ENCODE results near the gene TTLL3. TPM values are rescaled to one million over a fixed set of nuclear protein-coding genes. Genes with fewer than 3 reads are reported as not detected.
"Not testable (repeated sequence)": the region's sequence is repeated elsewhere in the genome, so short reads cannot be mapped to it uniquely, and the experiment has no call there.

The TTLL3 gene
- polyA plus RNA-seq, 1 donor, result 97.4 TPM

DNA sequence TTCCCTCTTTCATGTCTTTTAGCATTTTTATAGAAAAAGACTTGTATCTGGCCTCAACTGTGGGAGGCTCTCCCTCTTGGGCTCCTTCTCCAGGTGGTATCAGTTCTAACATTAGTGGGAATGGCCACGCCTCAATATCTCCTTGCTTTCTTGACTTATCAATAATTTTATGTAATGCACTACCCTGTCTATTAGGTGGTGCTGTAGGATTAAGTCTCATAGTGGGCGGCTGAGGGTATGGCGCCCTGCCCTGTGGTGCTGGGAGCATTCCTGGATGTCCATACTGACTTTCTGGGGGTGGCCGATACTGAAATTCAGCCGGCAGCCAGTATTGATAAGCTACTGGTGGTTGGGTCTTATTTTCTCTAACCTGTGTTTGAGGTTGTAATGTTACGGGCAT, 42.5 kb downstream of the TTLL3 start:
- H3K27me3 ChIP-seq (ENCODE audit: control insufficient read depth, insufficient read depth, low read length), result no peaks in the 10 kb centered on the region
- no peaks in the 10 kb centered on the region for H3K9me3 ChIP-seq (ENCODE audit: control insufficient read depth, low read depth, low read length)
- DNase-seq, result no peak
- no peak overlapping the region for H3K27ac ChIP-seq (ENCODE audit: low read length)
- no peaks in the 10 kb centered on the region for H3K36me3 ChIP-seq (ENCODE audit: control insufficient read depth, insufficient read depth, low read length)
- no peaks in the 10 kb centered on the region for H3K4me1 ChIP-seq (ENCODE audit: control insufficient read depth, insufficient read depth, low read length)
- 100% methylated on average over 1 of the region's 6 CpGs for WGBS (ENCODE audit: insufficient coverage, low lambda C conversion rate)
- H3K4me3 ChIP-seq (ENCODE audit: low read length), result no peak overlapping the region

DNA sequence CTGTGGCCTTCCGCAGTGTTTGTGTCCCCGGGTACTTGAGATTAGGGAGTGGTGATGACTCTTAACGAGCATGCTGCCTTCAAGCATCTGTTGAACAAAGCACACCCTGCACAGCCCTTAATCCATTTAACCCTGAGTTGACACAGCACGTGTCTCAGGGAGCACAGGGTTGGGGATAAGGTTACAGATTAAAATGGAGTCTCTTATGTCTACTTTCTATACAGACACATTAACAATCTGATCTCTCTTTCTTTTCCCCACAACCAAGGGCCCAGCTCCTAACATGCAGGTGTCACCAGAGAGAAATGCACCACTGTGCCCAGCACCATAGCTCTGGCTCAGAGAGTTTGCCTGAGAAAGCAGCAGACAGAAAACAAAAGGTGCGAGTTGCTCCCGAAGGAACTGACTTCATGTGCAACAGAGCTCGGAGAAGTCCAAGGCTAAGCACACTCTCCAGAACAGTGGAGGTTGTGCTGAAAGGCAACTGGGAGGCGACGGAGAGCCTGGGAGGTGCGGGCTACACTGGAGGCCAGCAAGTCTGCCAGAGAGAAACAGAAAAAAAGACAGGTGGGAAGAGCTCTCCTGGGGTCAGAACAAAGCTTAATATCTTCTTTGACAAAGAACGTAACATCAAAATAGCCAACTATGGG, 44.4 kb downstream of the TTLL3 start:
- not testable (repeated sequence) for H3K27me3 ChIP-seq (ENCODE audit: control insufficient read depth, insufficient read depth, low read length); H3K4me1 ChIP-seq (ENCODE audit: control insufficient read depth, insufficient read depth, low read length); H3K4me3 ChIP-seq (ENCODE audit: low read length); H3K27ac ChIP-seq (ENCODE audit: low read length); H3K36me3 ChIP-seq (ENCODE audit: control insufficient read depth, insufficient read depth, low read length); H3K9me3 ChIP-seq (ENCODE audit: control insufficient read depth, low read depth, low read length); DNase-seq
- 93% methylated on average over 3 of the region's 11 CpGs for WGBS (ENCODE audit: insufficient coverage, low lambda C conversion rate)

DNA sequence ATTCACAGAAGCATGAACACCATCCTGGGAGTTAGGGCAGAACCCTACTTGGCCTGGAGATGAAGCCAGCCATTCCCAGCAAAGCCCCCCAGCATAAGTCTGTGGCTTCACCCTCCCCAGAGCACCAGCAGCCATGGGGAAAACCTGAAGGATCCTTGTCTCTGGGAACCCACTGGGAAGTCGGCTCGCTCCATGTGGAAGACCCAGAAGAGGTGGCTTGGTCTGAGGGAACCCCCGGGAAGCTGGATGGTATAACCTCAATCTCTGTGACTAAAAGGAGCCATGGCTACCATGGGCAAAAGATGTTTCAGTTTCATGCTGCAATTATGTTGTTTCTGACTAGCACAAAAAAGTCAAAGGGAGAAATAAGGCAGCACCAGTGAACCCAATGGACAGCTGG, 45.5 kb downstream of the TTLL3 start:
- WGBS (ENCODE audit: insufficient coverage, low lambda C conversion rate), result no CpG with 5 or more reads among the region's 3 CpGs
- H3K4me3 ChIP-seq (ENCODE audit: low read length), result no peak overlapping the region
- no peak for DNase-seq

DNA sequence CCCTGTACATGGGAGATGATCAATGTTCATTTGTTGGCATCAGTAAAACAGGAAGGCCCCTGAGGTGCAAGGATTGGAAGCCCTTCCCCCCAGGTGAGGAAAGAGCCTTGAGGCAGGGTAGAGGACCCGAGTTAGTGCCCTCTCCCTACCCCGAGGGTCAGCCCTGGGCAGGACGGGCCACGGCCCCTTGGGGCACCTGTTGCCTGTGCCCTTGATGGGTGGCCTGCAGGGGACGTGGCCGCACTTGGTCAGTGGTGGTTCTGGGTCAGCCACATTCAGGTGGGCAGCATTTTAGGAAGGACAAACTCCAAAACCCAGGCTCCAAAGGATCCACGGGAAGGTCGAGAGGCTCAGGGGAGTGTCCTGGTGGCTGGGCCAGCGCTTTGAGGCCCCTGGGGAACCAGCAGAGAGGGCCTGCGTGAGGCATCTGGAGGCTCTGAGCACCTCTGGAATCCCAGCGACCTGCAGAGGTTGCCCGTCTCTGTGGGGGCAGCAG, 49.5 kb downstream of the TTLL3 start:
- Histone ChIP-seq H3K9me3 (ENCODE audit: control insufficient read depth, low read depth, low read length) (no peaks in the 10 kb centered on the region), H3K4me1 (ENCODE audit: control insufficient read depth, insufficient read depth, low read length) (peaks cover 17% of the 10 kb centered on the region), H3K27ac (ENCODE audit: low read length) (no peak overlapping the region), H3K4me3 (ENCODE audit: low read length) (no peak overlapping the region), H3K27me3 (ENCODE audit: control insufficient read depth, insufficient read depth, low read length) (no peaks in the 10 kb centered on the region), H3K36me3 (ENCODE audit: control insufficient read depth, insufficient read depth, low read length) (no peaks in the 10 kb centered on the region)
- no CpG with 5 or more reads among the region's 12 CpGs for WGBS (ENCODE audit: insufficient coverage, low lambda C conversion rate)
- no peak for DNase-seq

More for the DNA sequence above, 45.5 kb downstream of the TTLL3 start:
- H3K27ac ChIP-seq (ENCODE audit: low read length), result no peak overlapping the region
- H3K4me1 ChIP-seq (ENCODE audit: control insufficient read depth, insufficient read depth, low read length), result no peaks in the 10 kb centered on the region
- H3K36me3 ChIP-seq (ENCODE audit: control insufficient read depth, insufficient read depth, low read length), result no peaks in the 10 kb centered on the region
- H3K9me3 ChIP-seq (ENCODE audit: control insufficient read depth, low read depth, low read length), result no peaks in the 10 kb centered on the region
- no peaks in the 10 kb centered on the region for H3K27me3 ChIP-seq (ENCODE audit: control insufficient read depth, insufficient read depth, low read length)

DNA sequence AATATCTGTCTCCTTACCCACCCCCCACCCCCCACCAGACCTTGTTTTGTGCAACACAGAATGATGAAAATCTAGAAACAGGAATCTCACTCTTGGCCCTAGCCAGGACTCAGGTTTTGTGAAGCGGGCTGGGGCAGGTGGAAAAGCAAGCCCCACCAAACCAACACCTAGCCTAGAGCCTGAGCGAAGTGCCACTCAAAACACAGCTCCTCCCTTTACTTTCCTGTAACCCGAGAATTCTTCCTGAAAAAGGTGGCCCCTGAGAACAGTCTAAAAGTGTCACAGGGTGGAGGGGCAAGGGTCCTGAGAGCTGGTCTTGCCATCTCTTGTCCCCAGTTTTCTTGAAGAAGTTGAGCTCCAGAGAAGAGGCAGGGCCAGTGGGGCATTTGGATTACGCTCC, 51.1 kb downstream of the TTLL3 start:
- DNase-seq, result no peak
- peaks cover 17% of the 10 kb centered on the region for H3K4me1 ChIP-seq (ENCODE audit: control insufficient read depth, insufficient read depth, low read length)
- H3K9me3 ChIP-seq (ENCODE audit: control insufficient read depth, low read depth, low read length), result no peaks in the 10 kb centered on the region
- no CpG with 5 or more reads among the region's 4 CpGs for WGBS (ENCODE audit: insufficient coverage, low lambda C conversion rate)
- no peak overlapping the region for H3K27ac ChIP-seq (ENCODE audit: low read length)
- no peaks in the 10 kb centered on the region for H3K27me3 ChIP-seq (ENCODE audit: control insufficient read depth, insufficient read depth, low read length)
- no peaks in the 10 kb centered on the region for H3K36me3 ChIP-seq (ENCODE audit: control insufficient read depth, insufficient read depth, low read length)
- no peak overlapping the region for H3K4me3 ChIP-seq (ENCODE audit: low read length)

DNA sequence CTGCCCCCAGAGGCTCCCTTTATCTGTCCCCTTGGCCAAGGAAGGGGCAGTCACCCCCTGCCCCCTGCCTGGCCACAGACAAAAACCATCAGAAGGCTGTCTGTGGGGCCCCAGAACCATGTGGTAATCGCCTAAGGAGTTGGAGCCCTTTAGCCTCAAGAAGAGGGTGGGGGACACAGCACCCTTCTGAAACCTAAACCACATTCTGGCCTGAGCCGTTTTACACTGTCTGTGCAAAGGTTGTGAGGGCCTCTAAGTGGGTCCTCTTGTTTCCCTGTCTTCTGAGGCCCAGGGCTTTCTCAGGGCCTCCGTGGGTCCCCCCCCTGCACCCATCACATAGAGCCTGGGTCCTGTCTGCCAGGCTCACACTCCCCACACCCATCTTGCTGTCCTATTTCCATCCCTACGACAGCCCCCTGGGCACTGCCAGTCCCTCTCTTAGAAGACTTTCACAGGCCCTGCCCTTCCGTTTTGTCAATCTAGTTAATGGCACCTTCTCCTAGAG, 51.6 kb downstream of the TTLL3 start:
- H3K27ac ChIP-seq (ENCODE audit: low read length), result no peak overlapping the region
- WGBS (ENCODE audit: insufficient coverage, low lambda C conversion rate), result no CpG with 5 or more reads among the region's 5 CpGs
- no peak for DNase-seq
- no peaks in the 10 kb centered on the region for H3K36me3 ChIP-seq (ENCODE audit: control insufficient read depth, insufficient read depth, low read length)
- no peaks in the 10 kb centered on the region for H3K27me3 ChIP-seq (ENCODE audit: control insufficient read depth, insufficient read depth, low read length)
- no peak overlapping the region for H3K4me3 ChIP-seq (ENCODE audit: low read length)
- no peaks in the 10 kb centered on the region for H3K9me3 ChIP-seq (ENCODE audit: control insufficient read depth, low read depth, low read length)
- H3K4me1 ChIP-seq (ENCODE audit: control insufficient read depth, insufficient read depth, low read length), result peaks cover 17% of the 10 kb centered on the region

DNA sequence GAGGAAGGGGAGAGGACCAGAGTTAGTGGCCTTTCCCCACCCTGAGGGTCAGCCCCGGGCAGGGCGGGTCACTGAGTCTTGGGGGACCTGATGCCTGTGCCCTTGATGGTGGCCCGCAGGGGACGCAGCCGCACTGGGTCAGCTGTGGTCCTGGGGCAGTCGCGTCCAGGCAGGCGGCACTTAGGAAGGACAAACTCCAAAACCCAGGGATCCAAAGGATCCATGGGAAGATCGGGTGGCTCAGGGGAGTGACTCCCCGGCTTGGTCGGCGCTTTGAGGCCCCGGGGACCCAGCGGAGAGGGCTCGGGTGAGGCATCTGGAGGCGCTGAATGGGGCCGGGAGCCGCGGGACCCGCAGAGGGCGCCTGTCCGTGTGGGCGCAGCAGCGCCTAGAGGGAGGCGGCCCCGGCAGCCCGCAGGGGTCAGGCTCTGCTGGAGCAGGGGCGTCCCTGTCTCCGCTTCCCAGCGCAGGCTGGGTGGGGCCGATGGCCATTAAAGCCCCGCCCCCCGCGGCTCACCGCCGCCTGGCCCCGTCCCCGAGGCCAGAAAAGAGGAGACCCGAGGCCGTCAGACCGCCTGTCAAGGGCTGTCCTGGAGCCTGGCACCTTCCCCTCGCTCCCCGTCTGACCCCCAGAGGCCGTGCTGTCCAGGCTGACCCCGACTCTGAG, 52.5 kb downstream of the TTLL3 start:
- Histone ChIP-seq H3K9me3 (ENCODE audit: control insufficient read depth, low read depth, low read length) (no peaks in the 10 kb centered on the region), H3K4me3 (ENCODE audit: low read length) (peak overlapping the region; percentile 35), H3K4me1 (ENCODE audit: control insufficient read depth, insufficient read depth, low read length) (peaks cover 17% of the 10 kb centered on the region), H3K27ac (ENCODE audit: low read length) (no peak overlapping the region), H3K27me3 (ENCODE audit: control insufficient read depth, insufficient read depth, low read length) (no peaks in the 10 kb centered on the region), H3K36me3 (ENCODE audit: control insufficient read depth, insufficient read depth, low read length) (no peaks in the 10 kb centered on the region)
- no CpG with 5 or more reads among the region's 45 CpGs for WGBS (ENCODE audit: insufficient coverage, low lambda C conversion rate)
- peak; percentile 54 to 72 for DNase-seq

DNA sequence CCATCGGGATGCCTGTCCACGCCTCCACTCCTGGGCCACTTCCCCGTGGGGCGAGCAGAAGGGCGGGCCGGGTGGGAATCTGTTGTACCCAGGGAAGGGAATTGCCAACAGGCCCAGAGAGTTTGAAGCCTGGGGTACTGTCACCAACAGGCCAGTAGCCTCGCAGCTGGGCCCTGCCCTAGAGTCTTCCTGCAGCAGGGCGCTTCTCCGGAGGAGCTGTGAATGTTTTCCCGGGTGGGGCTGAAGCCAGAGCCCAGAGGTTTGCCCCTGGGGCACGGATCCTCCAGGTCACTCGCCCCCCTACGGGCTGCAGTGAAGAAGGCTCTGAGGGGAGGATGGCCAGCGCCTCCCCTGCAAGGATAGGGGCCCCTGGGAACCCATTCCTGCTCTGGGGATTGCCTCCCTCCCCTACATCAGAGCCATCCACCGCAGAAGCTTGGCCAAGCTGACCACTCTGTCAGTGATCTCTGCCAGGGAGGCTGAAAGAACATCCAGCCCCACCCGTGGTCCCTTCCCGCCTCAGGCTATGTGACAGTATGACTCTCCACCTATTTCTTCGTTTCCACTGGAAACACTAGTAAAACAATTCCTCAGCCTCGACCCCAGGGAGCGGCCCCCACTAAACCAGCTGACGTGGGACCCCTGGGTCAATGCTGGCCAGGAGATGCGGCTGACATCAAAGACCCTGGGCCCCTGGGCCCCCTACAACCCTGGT, 53.2 kb downstream of the TTLL3 start:
- Histone ChIP-seq H3K9me3 (ENCODE audit: control insufficient read depth, low read depth, low read length) (no peaks in the 10 kb centered on the region), H3K36me3 (ENCODE audit: control insufficient read depth, insufficient read depth, low read length) (no peaks in the 10 kb centered on the region), H3K27ac (ENCODE audit: low read length) (no peak overlapping the region), H3K4me1 (ENCODE audit: control insufficient read depth, insufficient read depth, low read length) (peaks cover 17% of the 10 kb centered on the region), H3K27me3 (ENCODE audit: control insufficient read depth, insufficient read depth, low read length) (no peaks in the 10 kb centered on the region), H3K4me3 (ENCODE audit: low read length) (peak overlapping the region; percentile 35)
- no CpG with 5 or more reads among the region's 22 CpGs for WGBS (ENCODE audit: insufficient coverage, low lambda C conversion rate)
- DNase-seq, result no peak

DNA sequence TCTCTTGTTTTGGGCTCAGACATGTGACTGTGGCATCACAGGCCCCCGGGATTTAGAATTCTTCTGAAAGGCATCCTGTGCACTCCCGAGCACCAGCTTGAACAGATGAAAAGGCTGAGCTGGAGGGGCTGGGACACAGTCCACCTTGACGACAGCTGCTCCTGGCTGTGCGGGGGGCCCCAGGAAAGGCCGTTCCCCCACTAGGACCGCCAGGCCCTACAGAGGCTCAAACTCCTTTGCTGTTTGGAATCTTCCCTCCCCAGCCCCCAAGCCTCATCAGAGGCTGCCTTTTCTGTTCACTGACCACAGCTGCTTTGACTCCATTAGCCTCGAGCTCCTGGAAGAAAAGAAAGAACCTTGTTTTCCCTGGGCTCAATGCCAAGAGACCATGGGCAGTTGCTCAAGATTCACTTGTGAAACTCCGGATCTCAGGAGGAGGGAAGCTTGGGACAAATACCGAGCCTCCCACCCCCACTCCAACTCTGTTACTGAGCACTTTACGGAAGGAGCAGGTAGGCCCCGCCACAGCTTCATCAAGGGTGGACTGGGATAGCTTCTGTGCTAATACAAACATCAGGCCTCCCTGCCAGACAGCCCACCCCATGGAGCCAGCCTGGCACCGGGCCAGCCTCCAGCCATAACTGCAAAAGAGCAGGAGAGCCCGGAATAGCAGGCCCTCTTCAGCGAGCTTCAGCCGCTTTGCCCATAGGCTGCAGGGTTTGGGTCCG, 54.3 kb downstream of the TTLL3 start:
- DNase-seq, result peak; percentile 56 to 73
- H3K27ac ChIP-seq (ENCODE audit: low read length), result peak overlapping the region; percentile 35
- no peaks in the 10 kb centered on the region for H3K27me3 ChIP-seq (ENCODE audit: control insufficient read depth, insufficient read depth, low read length)
- no CpG with 5 or more reads among the region's 16 CpGs for WGBS (ENCODE audit: insufficient coverage, low lambda C conversion rate)
- no peaks in the 10 kb centered on the region for H3K36me3 ChIP-seq (ENCODE audit: control insufficient read depth, insufficient read depth, low read length)
- no peaks in the 10 kb centered on the region for H3K9me3 ChIP-seq (ENCODE audit: control insufficient read depth, low read depth, low read length)
- H3K4me3 ChIP-seq (ENCODE audit: low read length), result no peak overlapping the region
- peaks cover 17% of the 10 kb centered on the region for H3K4me1 ChIP-seq (ENCODE audit: control insufficient read depth, insufficient read depth, low read length)

DNA sequence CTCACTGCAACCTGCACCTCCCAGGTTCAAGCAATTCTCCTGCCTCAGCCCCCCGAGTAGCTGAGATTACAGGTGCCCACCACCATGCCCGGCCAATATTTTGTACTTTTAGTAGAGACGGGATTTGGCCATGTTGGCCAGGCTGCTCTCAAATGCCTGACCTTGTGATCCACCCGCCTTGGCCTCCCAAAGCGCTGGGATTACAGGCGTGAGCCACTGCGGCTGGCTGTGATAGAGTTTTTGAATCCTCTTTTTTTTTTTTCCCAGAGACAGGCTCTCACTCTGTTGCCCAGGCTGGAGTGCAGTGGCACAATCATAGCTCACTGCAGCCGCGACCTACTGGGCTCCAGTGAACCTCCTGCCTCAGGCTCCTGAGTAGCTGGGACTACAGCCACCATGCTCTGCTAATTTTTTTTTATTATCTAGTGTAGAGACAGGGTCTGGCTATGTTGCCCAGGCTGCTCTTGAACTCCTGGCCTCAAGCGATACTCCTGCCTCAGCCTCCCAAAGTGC, 55.1 kb downstream of the TTLL3 start:
- H3K36me3 ChIP-seq (ENCODE audit: control insufficient read depth, insufficient read depth, low read length); DNase-seq; H3K27me3 ChIP-seq (ENCODE audit: control insufficient read depth, insufficient read depth, low read length); H3K9me3 ChIP-seq (ENCODE audit: control insufficient read depth, low read depth, low read length); H3K4me3 ChIP-seq (ENCODE audit: low read length): not testable (repeated sequence)
- peaks cover 17% of the 10 kb centered on the region for H3K4me1 ChIP-seq (ENCODE audit: control insufficient read depth, insufficient read depth, low read length)
- H3K27ac ChIP-seq (ENCODE audit: low read length), result peak overlapping the region; percentile 35
- whole genome bisulfite sequencing (ENCODE audit: insufficient coverage, low lambda C conversion rate), result no CpG with 5 or more reads among the region's 10 CpGs

All from large intestine (tissue), 3 donors.